DND-41 (cell line): Measurements from ENCODE around the gene AANAT.

Experiments
- EZH2 ChIP-seq: IDR thresholded peaks from 3 replicates; pipeline ENCODE4 v1.6.1; 2012; ENCODE audit warnings: borderline replicate concordance, low read depth, mild to moderate bottlenecking, moderate library complexity, low read length, inconsistent platforms; ENCODE audit not compliant: severe bottlenecking
- TF ChIP-seq, protein P1 (sequence below): IDR thresholded peaks from 2 replicates; pipeline ENCODE4 v1.5.1; 2012; ENCODE audit warnings: borderline replicate concordance, low read length, moderate library complexity, mild to moderate bottlenecking; ENCODE audit not compliant: poor library complexity, severe bottlenecking; ENCODE audit errors: extremely low read depth

DNA sequence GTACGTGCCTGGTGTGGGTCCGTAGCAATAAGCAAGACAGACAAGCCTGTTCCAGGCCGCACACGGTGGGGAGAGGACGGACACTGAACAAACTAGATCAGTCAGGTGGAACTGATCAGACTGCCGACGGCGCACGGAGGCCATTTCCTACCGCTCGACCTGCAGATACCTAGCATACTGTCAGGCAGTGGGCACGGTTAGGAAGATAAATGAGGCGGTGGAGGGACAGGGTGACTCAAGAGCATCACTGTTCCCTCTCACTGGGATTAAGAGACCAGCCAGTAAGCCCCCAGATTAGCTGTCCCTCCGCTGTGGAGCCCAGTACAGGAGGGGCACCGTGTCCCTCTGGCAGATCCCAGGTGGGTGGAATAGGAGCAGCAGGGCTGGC, 4.8 kb downstream of the AANAT start:
- TF ChIP-seq, protein P1, sequence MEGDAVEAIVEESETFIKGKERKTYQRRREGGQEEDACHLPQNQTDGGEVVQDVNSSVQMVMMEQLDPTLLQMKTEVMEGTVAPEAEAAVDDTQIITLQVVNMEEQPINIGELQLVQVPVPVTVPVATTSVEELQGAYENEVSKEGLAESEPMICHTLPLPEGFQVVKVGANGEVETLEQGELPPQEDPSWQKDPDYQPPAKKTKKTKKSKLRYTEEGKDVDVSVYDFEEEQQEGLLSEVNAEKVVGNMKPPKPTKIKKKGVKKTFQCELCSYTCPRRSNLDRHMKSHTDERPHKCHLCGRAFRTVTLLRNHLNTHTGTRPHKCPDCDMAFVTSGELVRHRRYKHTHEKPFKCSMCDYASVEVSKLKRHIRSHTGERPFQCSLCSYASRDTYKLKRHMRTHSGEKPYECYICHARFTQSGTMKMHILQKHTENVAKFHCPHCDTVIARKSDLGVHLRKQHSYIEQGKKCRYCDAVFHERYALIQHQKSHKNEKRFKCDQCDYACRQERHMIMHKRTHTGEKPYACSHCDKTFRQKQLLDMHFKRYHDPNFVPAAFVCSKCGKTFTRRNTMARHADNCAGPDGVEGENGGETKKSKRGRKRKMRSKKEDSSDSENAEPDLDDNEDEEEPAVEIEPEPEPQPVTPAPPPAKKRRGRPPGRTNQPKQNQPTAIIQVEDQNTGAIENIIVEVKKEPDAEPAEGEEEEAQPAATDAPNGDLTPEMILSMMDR: no peak
- TF ChIP-seq EZH2: no peak
